H9 (cell line): ENCODE measurements around the gene ZNF440. TPM values are rescaled to one million over a fixed set of nuclear protein-coding genes. Genes with fewer than 3 reads are reported as not detected.

Experiments used
- DNase-seq: peaks from one replicate; pipeline ENCODE4 v3.0.0-alpha.2; 2017
- H2AFZ ChIP-seq: one replicate; pipeline ENCODE4 v1.6.1; 2013; ENCODE audit warnings: mild to moderate bottlenecking, low read length, control low read depth, moderate library complexity
- H2AK5ac ChIP-seq: 2 replicates; pipeline ENCODE4 v1.6.1; 2013; ENCODE audit warnings: low read length, control low read depth, mixed read lengths; ENCODE audit not compliant: insufficient read length
- H2BK120ac ChIP-seq: one replicate; pipeline ENCODE4 v1.6.1; 2013; ENCODE audit warnings: low read depth, mild to moderate bottlenecking, low read length, control low read depth, inconsistent platforms; ENCODE audit not compliant: poor library complexity, severe bottlenecking
- H2BK12ac ChIP-seq: 2 replicates; pipeline ENCODE4 v1.6.1; 2013; ENCODE audit warnings: low read length, control low read depth, mixed read lengths, low read depth; ENCODE audit not compliant: insufficient read length
- H2BK15ac ChIP-seq: 2 replicates; pipeline ENCODE4 v1.6.1; 2013; ENCODE audit warnings: low read depth, low read length, control low read depth
- H2BK20ac ChIP-seq: one replicate; pipeline ENCODE4 v1.6.1; 2013; ENCODE audit warnings: low read depth, mild to moderate bottlenecking, low read length, control low read depth, inconsistent platforms; ENCODE audit not compliant: poor library complexity, severe bottlenecking
- H2BK5ac ChIP-seq: 2 replicates; pipeline ENCODE4 v1.6.1; 2013; ENCODE audit warnings: low read length, control low read depth, mixed read lengths; ENCODE audit not compliant: insufficient read length
- H3K14ac ChIP-seq: 2 replicates; pipeline ENCODE4 v1.6.1; 2013; ENCODE audit warnings: low read length, control low read depth; ENCODE audit not compliant: insufficient read depth
- H3K18ac ChIP-seq: 2 replicates; pipeline ENCODE4 v1.6.1; 2013; ENCODE audit warnings: low read depth, mild to moderate bottlenecking, mixed read lengths, low read length, control low read depth; ENCODE audit not compliant: insufficient read length
- H3K23ac ChIP-seq: 2 replicates; pipeline ENCODE4 v1.6.1; 2013; ENCODE audit warnings: low read length, control low read depth, mixed read lengths, low read depth; ENCODE audit not compliant: insufficient read length
- H3K23me2 ChIP-seq: 2 replicates; pipeline ENCODE4 v1.6.1; 2013; ENCODE audit warnings: low read depth, mild to moderate bottlenecking, mixed read lengths, low read length, control low read depth; ENCODE audit not compliant: insufficient read length, poor library complexity, severe bottlenecking
- H3K27ac ChIP-seq: 2 replicates; pipeline ENCODE4 v1.5.1; 2013; ENCODE audit warnings: low read length, control low read depth, mixed read lengths, low read depth; ENCODE audit not compliant: insufficient read length
- H3K27me3 ChIP-seq: 2 replicates; pipeline ENCODE4 v1.6.1; 2013; ENCODE audit warnings: low read length, control low read depth, inconsistent platforms; ENCODE audit not compliant: insufficient read depth
- H3K4ac ChIP-seq: 2 replicates; pipeline ENCODE4 v1.6.1; 2013; ENCODE audit warnings: low read depth, mild to moderate bottlenecking, control low read depth, inconsistent platforms, low read length, moderate library complexity
- H3K4me1 ChIP-seq: 2 replicates; pipeline ENCODE4 v1.6.1; 2013; ENCODE audit warnings: low read length, control low read depth, inconsistent platforms; ENCODE audit not compliant: insufficient read depth
- H3K4me2 ChIP-seq: 2 replicates; pipeline ENCODE4 v1.6.1; 2013; ENCODE audit warnings: low read length, control low read depth, mixed read lengths; ENCODE audit not compliant: insufficient read length, insufficient read depth
- H3K56ac ChIP-seq: 2 replicates; pipeline ENCODE4 v1.6.1; 2013; ENCODE audit warnings: low read depth, mild to moderate bottlenecking, mixed read lengths, low read length, control low read depth; ENCODE audit not compliant: insufficient read length
- H3K79me1 ChIP-seq: 2 replicates; pipeline ENCODE4 v1.6.1; 2013; ENCODE audit warnings: low read depth, mild to moderate bottlenecking, moderate library complexity, low read length, control low read depth, inconsistent platforms; ENCODE audit not compliant: insufficient read depth, poor library complexity, severe bottlenecking
- H3K79me2 ChIP-seq: 2 replicates; pipeline ENCODE4 v1.6.1; 2013; ENCODE audit warnings: low read length, control low read depth, inconsistent platforms; ENCODE audit not compliant: insufficient read depth
- H3K9ac ChIP-seq: 2 replicates; pipeline ENCODE4 v1.6.1; 2013; ENCODE audit warnings: low read length, control low read depth, mixed read lengths; ENCODE audit not compliant: insufficient read length; ENCODE audit errors: extremely low read depth
- H3K9me3 ChIP-seq: one replicate; pipeline ENCODE4 v1.6.1; 2013; ENCODE audit warnings: low read depth, low read length, inconsistent platforms; ENCODE audit not compliant: control insufficient read depth
- H3T11ph ChIP-seq: one replicate; pipeline ENCODE4 v1.6.1; 2013; ENCODE audit warnings: mild to moderate bottlenecking, low read length, control low read depth, inconsistent platforms
- H4K20me1 ChIP-seq: one replicate; pipeline ENCODE4 v1.6.1; 2013; ENCODE audit not compliant: control insufficient read depth, insufficient read length, insufficient read depth
- H4K5ac ChIP-seq: 2 replicates; pipeline ENCODE4 v1.6.1; 2013; ENCODE audit warnings: low read depth, mild to moderate bottlenecking, mixed read lengths, low read length, control low read depth; ENCODE audit not compliant: insufficient read length
- H4K8ac ChIP-seq: replicated peaks from 2 replicates; pipeline ENCODE4 v1.6.1; 2013; ENCODE audit warnings: low read length, control low read depth, mixed read lengths, low read depth; ENCODE audit not compliant: insufficient read length
- H4K91ac ChIP-seq: 2 replicates; pipeline ENCODE4 v1.6.1; 2013; ENCODE audit warnings: low read depth, mild to moderate bottlenecking, moderate library complexity, mixed read lengths, low read length, control low read depth; ENCODE audit not compliant: insufficient read length
- H3K27ac Mint-ChIP-seq, 3 experiments: 2 replicates in 2 of 3; 3 replicates in 1 of 3; pipeline ENCODE4 v1.8.0; 2020 to 2021; ENCODE audit warnings: mixed read lengths in 3 of 3, mild to moderate bottlenecking in 1 of 3, moderate library complexity in 1 of 3
- H3K27me3 Mint-ChIP-seq: 2 replicates; pipeline ENCODE4 v1.8.0; 2021; ENCODE audit warnings: low read depth, mild to moderate bottlenecking, moderate library complexity, mixed read lengths
- H3K36me3 Mint-ChIP-seq, 3 experiments: 2 replicates in 2 of 3; 3 replicates in 1 of 3; pipeline ENCODE4 v1.8.0; 2020 to 2021; ENCODE audit warnings: low read depth in 3 of 3, mixed read lengths in 3 of 3; ENCODE audit not compliant: insufficient read depth in 1 of 3
- H3K4me1 Mint-ChIP-seq, 2 experiments: 2 replicates each; pipeline ENCODE4 v1.8.0; 2020; ENCODE audit warnings: mixed read lengths in 2 of 2
- H3K4me3 Mint-ChIP-seq, 2 experiments: 2 replicates in 1 of 2; 3 replicates in 1 of 2; pipeline ENCODE4 v1.8.0; 2020 to 2021; ENCODE audit warnings: mild to moderate bottlenecking in 2 of 2, mixed read lengths in 2 of 2, moderate library complexity in 1 of 2
- H3K9me3 Mint-ChIP-seq, 2 experiments: 2 replicates in 1 of 2; 3 replicates in 1 of 2; pipeline ENCODE4 v1.8.0; 2020; ENCODE audit warnings: mild to moderate bottlenecking in 2 of 2, mixed read lengths in 2 of 2, moderate library complexity in 1 of 2
- CTCF ChIP-seq: fragments of 200-600 bp; sonication (generic); conservative IDR thresholded peaks from 3 replicates; pipeline ENCODE4 v1.8.0; 2021; ENCODE audit warnings: antibody characterized with exemption, mild to moderate bottlenecking
- WGBS: extraction: QIAGEN DNeasy Blood & Tissue Kit; methylation state at CpG from one replicate; pipeline ENCODE4 v1.1.7; 2013; ENCODE audit warnings: missing lambda C conversion rate, low lambda C conversion rate, mixed read lengths; ENCODE audit not compliant: insufficient read length; ENCODE audit errors: extremely low coverage; 5-methylcytosine and 5-hydroxymethylcytosine counted together
- total RNA-seq: library from RNA; stranded (reverse); gene quantifications from 2 replicates; pipeline ENCODE4 v1.2.1, GENCODE V29; 2021

The ZNF440 gene
- total RNA-seq, 1 experiment from 2014 or later = 4.1 TPM

- peak overlapping the region; percentile 90 to 95 for H3K4me3 Mint-ChIP-seq
- WGBS = no CpG with 5 or more reads among the region's 20 CpGs
- no peak for TF ChIP-seq CTCF
- Histone ChIP-seq H3K18ac (no peak overlapping the region), H4K20me1 (no peaks in the 10 kb centered on the region), H2BK120ac (no peak overlapping the region), H3K9ac (no peak overlapping the region), H3K4ac (no peak overlapping the region), H3K23ac (no peak overlapping the region), H3K56ac (no peak overlapping the region), H4K5ac (no peak overlapping the region), H2BK15ac (no peak overlapping the region), H4K8ac (no peak overlapping the region), H2BK5ac (no peak overlapping the region), H3K9me3 (no peaks in the 10 kb centered on the region), H3K27me3 (peaks cover 9% of the 10 kb centered on the region; the same call in 1 of the 2 replicates), H3K23me2 (peaks cover 12% of the 10 kb centered on the region), H2AFZ (no peak overlapping the region), H2BK12ac (peak overlapping the region; percentile 53), H4K91ac (no peak overlapping the region), H3T11ph (no peak overlapping the region), H3K79me1 (no peaks in the 10 kb centered on the region), H3K79me2 (no peaks in the 10 kb centered on the region), H3K4me2 (peak overlapping the region; percentile 59), H3K27ac (no peak overlapping the region), H2BK20ac (no peak overlapping the region), H3K14ac (no peak overlapping the region), H3K4me1 (no peaks in the 10 kb centered on the region), H2AK5ac (no peak overlapping the region)
- H3K4me1 Mint-ChIP-seq = peaks cover 3% of the 10 kb centered on the region in 2 experiments; a peak in 3 of 4 replicates
- H3K9me3 Mint-ChIP-seq = peaks cover 32 to 40% of the 10 kb centered on the region in 2 experiments
- no peak for DNase-seq
- peaks cover 64% of the 10 kb centered on the region for H3K27me3 Mint-ChIP-seq
- H3K36me3 Mint-ChIP-seq = peaks cover 4 to 16% (median 8%) of the 10 kb centered on the region in 3 experiments; a peak in 6 of 7 replicates
- H3K27ac Mint-ChIP-seq = no peak overlapping the region
These were observed 46.4 kb upstream of the ZNF440 start for GRCh38 chr19:11767633-11768133.
